ENCODE data around the gene SPTY2D1.
A peak's percentile ranks its signal among the peaks of the same experiment; 100 is the strongest.
"Not testable (repeated sequence)": the region's sequence is repeated elsewhere in the genome, so short reads cannot be mapped to it uniquely, and the experiment has no call there.

Gene SPTY2D1

GRCh38 chr11:18634140-18635032 is at the start of gene SPTY2D1:
Gene SPTY2D1 (minus strand): TSS chr11:18634342. CDS start chr11:18634257, 85 bp downstream.
- peak; percentile 99 for DNase-seq (ENCODE audit: low spot score)

GRCh38 chr11:18682466-18682865 is 48.3 kb upstream of the SPTY2D1 start:
- DNase-seq (ENCODE audit: low spot score) = no peak

- not testable (repeated sequence) for DNase-seq (ENCODE audit: low spot score)
Observed at GRCh38 chr11:18681949-18682348, 47.8 kb upstream of the SPTY2D1 start.

GRCh38 chr11:18677560-18677959 is 43.4 kb upstream of the SPTY2D1 start:
- no peak for DNase-seq (ENCODE audit: low spot score)

- no peak for DNase-seq (ENCODE audit: low spot score)
Observed at GRCh38 chr11:18676803-18677202, 42.7 kb upstream of the SPTY2D1 start.

GRCh38 chr11:18672209-18672608 is 38.1 kb upstream of the SPTY2D1 start:
- peak; percentile 23 for DNase-seq (ENCODE audit: low spot score)

- no peak for DNase-seq (ENCODE audit: low spot score)
Observed at GRCh38 chr11:18671246-18671645, 37.1 kb upstream of the SPTY2D1 start.

- no peak for DNase-seq (ENCODE audit: low spot score)
Observed at GRCh38 chr11:18669711-18670110, 35.6 kb upstream of the SPTY2D1 start.

GRCh38 chr11:18669219-18669596 is 35.1 kb upstream of the SPTY2D1 start:
- peak; percentile 30 for DNase-seq (ENCODE audit: low spot score)

GRCh38 chr11:18668131-18668530 is 34.0 kb upstream of the SPTY2D1 start:
- DNase-seq (ENCODE audit: low spot score) = no peak

GRCh38 chr11:18665353-18665872 is 31.3 kb upstream of the SPTY2D1 start:
- DNase-seq (ENCODE audit: low spot score) = not testable (repeated sequence)

GRCh38 chr11:18657673-18658072 is 23.5 kb upstream of the SPTY2D1 start:
- DNase-seq (ENCODE audit: low spot score) = no peak

- DNase-seq (ENCODE audit: low spot score) = peak; percentile 73
Observed at GRCh38 chr11:18650859-18651557, 16.9 kb upstream of the SPTY2D1 start.

- no peak for DNase-seq (ENCODE audit: low spot score)
Observed at GRCh38 chr11:18650353-18650752, 16.2 kb upstream of the SPTY2D1 start.

- not testable (repeated sequence) for DNase-seq (ENCODE audit: low spot score)
Observed at GRCh38 chr11:18643034-18643433, 8.9 kb upstream of the SPTY2D1 start.

- DNase-seq (ENCODE audit: low spot score) = no peak
Observed at GRCh38 chr11:18641677-18642076, 7.5 kb upstream of the SPTY2D1 start.

GRCh38 chr11:18633256-18634139 is 644 bp downstream of the SPTY2D1 start:
- peak; percentile 76 for DNase-seq (ENCODE audit: low spot score)

GRCh38 chr11:18632841-18633240 is 1.3 kb downstream of the SPTY2D1 start:
- no peak for DNase-seq (ENCODE audit: low spot score)

GRCh38 chr11:18624161-18624560 is 10.0 kb downstream of the SPTY2D1 start:
- DNase-seq (ENCODE audit: low spot score) = no peak

GRCh38 chr11:18623707-18624106 is 10.4 kb downstream of the SPTY2D1 start:
- DNase-seq (ENCODE audit: low spot score) = no peak

GRCh38 chr11:18618342-18619025 is 15.7 kb downstream of the SPTY2D1 start:
- no peak for DNase-seq (ENCODE audit: low spot score)

All from activated CD4-positive, alpha-beta T cell treated with anti-CD3 and anti-CD28 coated beads, Interleukin-2, Interleukin-4, amounts not matched to agents 100 ng/mL and 50 ng/mL, durations not matched to agents 16 hours and 8 hours (primary cell).